OCI-M2 (cell line): ENCODE data around the gene PVRIG.
"Not testable (repeated sequence)": the region's sequence is repeated elsewhere in the genome, so short reads cannot be mapped to it uniquely, and the experiment has no call there.

Experiments used
- DNase-seq: peaks from one replicate; lab custom pipeline; 2025; ENCODE audit not compliant: unreplicated experiment; lab: John Stamatoyannopoulos, UW

Gene PVRIG

DNA sequence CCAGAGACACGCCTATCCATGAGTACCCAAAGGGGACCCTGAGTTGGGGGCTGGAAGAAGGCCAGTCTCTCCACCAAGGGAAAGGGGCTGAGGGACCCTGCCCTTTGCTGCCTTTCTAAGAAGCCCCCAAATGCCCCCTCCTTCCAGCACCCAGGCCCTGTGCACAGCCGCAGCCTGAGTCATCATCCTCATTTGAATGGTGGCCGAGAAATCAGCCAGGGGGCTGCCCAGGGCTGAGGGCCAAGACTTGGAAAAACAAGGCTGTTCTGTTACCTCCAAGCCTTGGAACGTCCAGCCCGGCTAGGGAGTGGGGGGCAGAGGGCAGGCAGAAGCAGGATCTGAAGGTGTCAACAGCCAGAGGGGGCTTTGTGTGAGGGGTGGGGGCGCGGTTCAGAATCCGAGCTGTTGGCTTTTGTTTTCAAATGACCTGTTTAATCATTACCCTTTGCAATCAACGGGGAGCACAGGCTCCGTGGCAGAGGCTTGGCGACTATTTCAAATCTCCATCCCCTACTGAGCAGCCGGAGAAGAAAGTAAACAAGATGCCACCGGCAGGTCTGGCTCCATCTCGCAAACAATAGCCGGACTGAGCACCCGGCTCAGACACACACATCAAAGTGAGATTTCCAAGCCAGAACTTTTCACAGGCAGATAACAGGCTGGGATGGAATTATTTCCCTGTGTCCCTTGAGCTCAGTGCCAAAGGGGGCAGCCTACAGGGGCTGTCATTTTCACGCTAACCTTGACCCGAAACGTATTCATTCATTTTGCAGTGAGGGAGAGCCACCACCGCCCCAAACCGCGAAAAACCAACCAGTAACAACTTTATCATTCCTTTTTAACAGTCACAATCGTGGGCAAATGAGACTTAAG lies 50.5 kb downstream of the PVRIG start:
- DNase-seq = not testable (repeated sequence)
